ENCODE measurements around the gene DYSF. TPM values are rescaled to one million over a fixed set of nuclear protein-coding genes. Genes with fewer than 3 reads are reported as not detected.

Gene DYSF
- total RNA-seq, 2 experiments from 2014 or later = not detected

GRCh38 chr2:71618327-71619113 is 165.2 kb downstream of the DYSF start:
- no peaks in the 10 kb centered on the region for H3K9me2 ChIP-seq (ENCODE audit: insufficient read depth, low read length)
- BruUV-seq (replicated peaks) = no TSS peak
- no peaks in the 10 kb centered on the region for H3K9me3 ChIP-seq (ENCODE audit: low read length)
- no peaks in the 10 kb centered on the region for H3K4me1 ChIP-seq (ENCODE audit: insufficient read depth, low read length, poor library complexity, severe bottlenecking)
- intact Hi-C loops (cut with micrococcal nuclease; ENCODE audit: unreplicated experiment) = no loop called here
- no peak overlapping the region for H2AFZ ChIP-seq (ENCODE audit: low read length)
- H3K36me3 ChIP-seq (ENCODE audit: insufficient read depth, low read length) = no peaks in the 10 kb centered on the region
- TF ChIP-seq CTCF (conservative IDR thresholded peaks at IDR 0.05; ENCODE audit: low read length) (no peak), EZH2phosphoT487 (IDR thresholded peaks at IDR 0.05; ENCODE audit: borderline replicate concordance, low read depth, low read length) (no peak)
- H3K4me3 ChIP-seq (ENCODE audit: low read depth, low read length, poor library complexity, severe bottlenecking) = no peak overlapping the region
- no peaks in the 10 kb centered on the region for H4K20me1 ChIP-seq (ENCODE audit: insufficient read depth, low read length)
- DNase-seq (ENCODE audit: low spot score) = no peak
- POLR2A ChIA-PET = no interaction called here
- H3K4me2 ChIP-seq (ENCODE audit: low read length) = no peak overlapping the region
- H3K79me2 ChIP-seq (ENCODE audit: insufficient read depth, low read depth, low read length) = no peaks in the 10 kb centered on the region
- no peak overlapping the region for H3K27ac ChIP-seq (ENCODE audit: low read depth, low read length, poor library complexity, severe bottlenecking)
- CTCF ChIA-PET (ENCODE audit: unreplicated experiment) = no interaction called here

GRCh38 chr2:71619230-71619741 is 165.9 kb downstream of the DYSF start:
- no peak overlapping the region for H3K4me3 ChIP-seq (ENCODE audit: low read depth, low read length, poor library complexity, severe bottlenecking)
- no peak overlapping the region for H2AFZ ChIP-seq (ENCODE audit: low read length)
- CTCF ChIA-PET (ENCODE audit: unreplicated experiment) = no interaction called here
- intact Hi-C loops (cut with micrococcal nuclease; ENCODE audit: unreplicated experiment) = no loop called here
- no peaks in the 10 kb centered on the region for H3K9me3 ChIP-seq (ENCODE audit: low read length)
- POLR2A ChIA-PET = no interaction called here
- no peak overlapping the region for H3K27ac ChIP-seq (ENCODE audit: low read depth, low read length, poor library complexity, severe bottlenecking)
- TF ChIP-seq CTCF (conservative IDR thresholded peaks at IDR 0.05; ENCODE audit: low read length) (no peak), EZH2phosphoT487 (IDR thresholded peaks at IDR 0.05; ENCODE audit: borderline replicate concordance, low read depth, low read length) (no peak)
- no peaks in the 10 kb centered on the region for H3K9me2 ChIP-seq (ENCODE audit: insufficient read depth, low read length)
- BruUV-seq (replicated peaks) = no TSS peak
- no peaks in the 10 kb centered on the region for H3K4me1 ChIP-seq (ENCODE audit: insufficient read depth, low read length, poor library complexity, severe bottlenecking)
- H3K36me3 ChIP-seq (ENCODE audit: insufficient read depth, low read length) = no peaks in the 10 kb centered on the region
- no peaks in the 10 kb centered on the region for H4K20me1 ChIP-seq (ENCODE audit: insufficient read depth, low read length)
- H3K79me2 ChIP-seq (ENCODE audit: insufficient read depth, low read depth, low read length) = no peaks in the 10 kb centered on the region
- no peak overlapping the region for H3K4me2 ChIP-seq (ENCODE audit: low read length)
- DNase-seq (ENCODE audit: low spot score) = no peak

GRCh38 chr2:71620116-71620515 is 166.8 kb downstream of the DYSF start:
- Histone ChIP-seq H3K4me3 (ENCODE audit: low read depth, low read length, poor library complexity, severe bottlenecking) (no peak overlapping the region), H2AFZ (ENCODE audit: low read length) (no peak overlapping the region), H3K79me2 (ENCODE audit: insufficient read depth, low read depth, low read length) (no peaks in the 10 kb centered on the region), H3K4me2 (ENCODE audit: low read length) (no peak overlapping the region), H3K27ac (ENCODE audit: low read depth, low read length, poor library complexity, severe bottlenecking) (no peak overlapping the region), H3K36me3 (ENCODE audit: insufficient read depth, low read length) (no peaks in the 10 kb centered on the region), H4K20me1 (ENCODE audit: insufficient read depth, low read length) (no peaks in the 10 kb centered on the region), H3K4me1 (ENCODE audit: insufficient read depth, low read length, poor library complexity, severe bottlenecking) (no peaks in the 10 kb centered on the region), H3K9me2 (ENCODE audit: insufficient read depth, low read length) (no peaks in the 10 kb centered on the region), H3K9me3 (ENCODE audit: low read length) (no peaks in the 10 kb centered on the region)
- TF ChIP-seq EZH2phosphoT487 (IDR thresholded peaks at IDR 0.05; ENCODE audit: borderline replicate concordance, low read depth, low read length) = no peak
- TF ChIP-seq CTCF (conservative IDR thresholded peaks at IDR 0.05; ENCODE audit: low read length) = no peak
- intact Hi-C loops (cut with micrococcal nuclease; ENCODE audit: unreplicated experiment) = no loop called here
- ChIA-PET POLR2A (no interaction called here), CTCF (ENCODE audit: unreplicated experiment) (no interaction called here)
- no peak for DNase-seq (ENCODE audit: low spot score)
- BruUV-seq (replicated peaks) = no TSS peak
